Choroid plexus epithelial cell (primary cell): ENCODE results near the gene KHSRP.

ENCODE experiments used
- DNase-seq: peaks from one replicate; pipeline ENCODE4 v3.0.0-alpha.2; 2010; ENCODE audit warnings: low read depth
- H3K4me3 ChIP-seq: 2 replicates; pipeline ENCODE4 v1.5.1; 2011; ENCODE audit warnings: low read depth, mild to moderate bottlenecking, control low read depth, low read length, moderate library complexity
- CTCF ChIP-seq: conservative IDR thresholded peaks from 2 replicates; pipeline ENCODE4 v1.5.1; 2011; ENCODE audit warnings: low read depth, mild to moderate bottlenecking, control low read depth, inconsistent platforms, low read length, moderate library complexity

Gene KHSRP

DNA sequence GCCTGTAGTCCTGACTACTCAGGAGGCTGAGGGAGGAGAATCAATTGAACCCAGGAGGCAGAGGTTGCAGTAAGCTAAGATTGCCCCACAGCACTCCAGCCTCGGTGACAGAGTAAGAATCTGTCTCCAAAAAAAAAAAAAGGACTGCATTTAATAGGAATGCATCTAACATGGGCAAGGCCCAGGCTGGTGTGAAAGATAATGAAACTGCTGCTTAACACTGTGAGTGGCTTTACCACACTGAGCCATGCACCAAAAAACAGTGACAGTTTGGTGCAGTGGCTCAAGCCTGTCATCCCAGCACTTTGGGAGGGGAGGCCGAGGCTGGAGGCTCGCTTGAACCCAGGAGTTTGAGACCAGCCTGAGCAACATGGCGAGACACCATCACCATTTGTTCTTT, 40.2 kb downstream of the KHSRP start:
- no peak overlapping the region for H3K4me3 ChIP-seq
- no peak for DNase-seq
- no peak for TF ChIP-seq CTCF

GRCh38 chr19:6383188-6383587, 41.4 kb downstream of the KHSRP start:
- no peak for DNase-seq
- H3K4me3 ChIP-seq = no peak overlapping the region
- no peak for TF ChIP-seq CTCF

- TF ChIP-seq CTCF = no peak
- no peak for DNase-seq
- H3K4me3 ChIP-seq = no peak overlapping the region
These were observed 43.4 kb downstream of the KHSRP start for GRCh38 chr19:6381030-6381750.

- H3K4me3 ChIP-seq = no peak overlapping the region
- no peak for DNase-seq
These were observed 44.9 kb downstream of the KHSRP start for GRCh38 chr19:6379744-6380143.

GRCh38 chr19:6378486-6378885, 46.1 kb downstream of the KHSRP start:
- no peak overlapping the region for H3K4me3 ChIP-seq
- TF ChIP-seq CTCF = no peak

More at GRCh38 chr19:6379744-6380143, 44.9 kb downstream of the KHSRP start:
- TF ChIP-seq CTCF = no peak

DNA sequence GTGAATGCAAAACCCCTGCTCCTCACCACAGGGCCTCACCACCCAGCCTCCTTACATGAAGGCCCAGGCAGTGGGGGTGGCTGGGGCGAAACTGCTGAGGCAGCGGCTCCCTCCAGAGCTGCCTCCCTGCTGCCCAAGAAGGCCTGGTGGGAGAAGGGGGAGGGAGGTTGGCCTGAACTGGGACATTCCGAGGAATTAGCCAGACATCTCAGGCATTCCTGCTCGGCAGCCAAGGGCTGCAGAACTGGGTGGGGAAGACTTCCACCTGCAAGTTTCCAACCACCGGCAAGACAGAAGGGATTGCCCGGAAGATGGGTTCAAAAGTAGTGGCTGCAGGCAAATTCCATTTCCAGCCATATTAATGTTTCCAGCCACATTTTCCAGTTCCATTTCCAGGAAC, 46.6 kb downstream of the KHSRP start:
- no peak for TF ChIP-seq CTCF
- no peak overlapping the region for H3K4me3 ChIP-seq
- DNase-seq = peak; percentile 60

More at GRCh38 chr19:6378486-6378885, 46.1 kb downstream of the KHSRP start:
- no peak for DNase-seq
